SK-N-SH (cell line): ENCODE data around the gene CAMKMT. TPM values are rescaled to one million over a fixed set of nuclear protein-coding genes. Genes with fewer than 3 reads are reported as not detected.

Experiments used
- CTCF ChIA-PET: fragments of 300-600, 350-600 bp; formaldehyde crosslinking; extraction: SDS; loops from one replicate; lab custom pipeline; 2021; lab: Yijun Ruan, JAX
- POLR2A ChIA-PET: fragments of 350-600 bp; sonication (Branson Sonifier 250); formaldehyde crosslinking; extraction: SDS; loops from one replicate; lab custom pipeline; 2020; ENCODE audit warnings: antibody characterized with exemption, inconsistent platforms; lab: Yijun Ruan, JAX
- DNase-seq: peaks from one replicate; pipeline ENCODE4 v3.0.0; 2012
- H2AFZ ChIP-seq: fragments of 200-600 bp; sonication (generic); 2 replicates; pipeline ENCODE4 v1.8.1; 2016; ENCODE audit warnings: antibody characterized with exemption, mild to moderate bottlenecking, low read depth
- H3F3A ChIP-seq: fragments of 200-600 bp; sonication (generic); replicated peaks from 2 replicates; pipeline ENCODE3; 2016; ENCODE audit warnings: antibody characterized with exemption, mild to moderate bottlenecking; ENCODE audit not compliant: insufficient read depth
- H3K27ac ChIP-seq, 2 experiments: fragments of 200-500 bp in 1 of 2; fragments of 200-600 bp in 1 of 2; sonication (Bioruptor generic) in 1 of 2; sonication (generic), shearing (Covaris generic) in 1 of 2; 2 replicates each; pipeline versions ENCODE4 v1.5.1 to v1.6.1; 2014 to 2016; ENCODE audit warnings: low read depth in 2 of 2, inconsistent platforms in 1 of 2, low read length in 1 of 2, mild to moderate bottlenecking in 1 of 2, mixed read lengths in 1 of 2
- H3K27me3 ChIP-seq: fragments of 200-600 bp; sonication (generic), shearing (Covaris generic); 2 replicates; pipeline ENCODE4 v1.6.1; 2016; ENCODE audit warnings: mixed run types; ENCODE audit not compliant: insufficient read depth
- H3K36me3 ChIP-seq, 2 experiments: fragments of 200-500 bp in 1 of 2; fragments of 200-600 bp in 1 of 2; sonication (Bioruptor generic) in 1 of 2; sonication (generic) in 1 of 2; replicated peaks in 1 of 2; 2 replicates each; pipeline versions ENCODE3 to v1.5.1; 2014 to 2016; ENCODE audit warnings: low read length in 1 of 2, mild to moderate bottlenecking in 1 of 2; ENCODE audit not compliant: insufficient read depth in 2 of 2, control insufficient read depth in 1 of 2
- H3K4me1 ChIP-seq, 2 experiments: fragments of 200-500 bp in 1 of 2; fragments of 200-600 bp in 1 of 2; sonication (Bioruptor generic) in 1 of 2; sonication (generic), shearing (Covaris generic) in 1 of 2; 2 replicates each; pipeline versions ENCODE4 v1.5.1 to v1.6.1; 2014 to 2016; ENCODE audit warnings: low read depth in 1 of 2, low read length in 1 of 2, mixed run types in 1 of 2; ENCODE audit not compliant: insufficient read depth in 2 of 2, control insufficient read depth in 1 of 2
- H3K4me2 ChIP-seq: fragments of 200-600 bp; sonication (generic), shearing (Covaris generic); 2 replicates; pipeline ENCODE4 v1.6.1; 2017; ENCODE audit warnings: mixed run types
- H3K4me3 ChIP-seq, 2 experiments: fragments of 200-500 bp in 1 of 2; fragments of 200-600 bp in 1 of 2; sonication (Bioruptor generic) in 1 of 2; sonication (generic), shearing (Covaris generic) in 1 of 2; 2 replicates each; pipeline versions ENCODE4 v1.5.1 to v1.8.1; 2014 to 2016; ENCODE audit warnings: low read depth in 2 of 2, inconsistent platforms in 1 of 2, low read length in 1 of 2, mild to moderate bottlenecking in 1 of 2, mixed read lengths in 1 of 2, moderate library complexity in 1 of 2
- H3K79me2 ChIP-seq: fragments of 200-600 bp; sonication (generic); 2 replicates; pipeline ENCODE4 v1.8.1; 2017; ENCODE audit warnings: mild to moderate bottlenecking; ENCODE audit not compliant: insufficient read depth
- H3K9ac ChIP-seq: fragments of 200-600 bp; sonication (generic); 2 replicates; pipeline ENCODE4 v1.6.1; 2017; ENCODE audit warnings: mixed run types
- H3K9me2 ChIP-seq: fragments of 200-600 bp; sonication (generic); 2 replicates; pipeline ENCODE4 v1.6.1; 2017; ENCODE audit warnings: mixed run types
- H3K9me3 ChIP-seq: fragments of 200-600 bp; sonication (generic); 2 replicates; pipeline ENCODE4 v1.6.1; 2017; ENCODE audit warnings: mixed run types, mild to moderate bottlenecking, moderate library complexity
- H4K20me1 ChIP-seq: fragments of 200-600 bp; sonication (generic); 2 replicates; pipeline ENCODE4 v1.6.1; 2017; ENCODE audit warnings: mild to moderate bottlenecking, mixed run types; ENCODE audit not compliant: insufficient read depth
- ELF1 ChIP-seq: IDR thresholded peaks from 2 replicates; pipeline ENCODE4 v1.4.0; 2012
- EP300 ChIP-seq, 2 experiments: IDR thresholded peaks; 2 replicates each; pipeline versions ENCODE4 v1.4.0 to v1.6.1; 2012; ENCODE audit warnings: borderline replicate concordance in 1 of 2, low read depth in 1 of 2, low read length in 1 of 2
- EZH2phosphoT487 ChIP-seq: fragments of 200-600 bp; sonication (generic); IDR thresholded peaks from 2 replicates; pipeline ENCODE4 v1.6.1; 2017; ENCODE audit warnings: low read depth, mixed run types, mild to moderate bottlenecking, antibody characterized with exemption, moderate library complexity, borderline replicate concordance
- FOSL2 ChIP-seq: IDR thresholded peaks from 2 replicates; pipeline ENCODE4 v1.4.0; 2012; ENCODE audit warnings: low read depth, mild to moderate bottlenecking, moderate library complexity, borderline replicate concordance
- MXI1 ChIP-seq: IDR thresholded peaks from 2 replicates; pipeline ENCODE4 v1.6.1; 2012; ENCODE audit warnings: mild to moderate bottlenecking, low read depth, low read length, improper control_type of control experiment
- NFIC ChIP-seq: IDR thresholded peaks from 2 replicates; pipeline ENCODE4 v1.4.0; 2012; ENCODE audit warnings: borderline replicate concordance
- RAD21 ChIP-seq: IDR thresholded peaks from 2 replicates; pipeline ENCODE4 v1.6.1; 2012; ENCODE audit warnings: mild to moderate bottlenecking, low read length
- RCOR1 ChIP-seq: fragments of 150-350 bp; IDR thresholded peaks from 2 replicates; pipeline ENCODE4 v1.6.1; 2017; ENCODE audit warnings: antibody characterized with exemption, low read length
- RFX5 ChIP-seq: IDR thresholded peaks from 2 replicates; pipeline ENCODE4 v1.6.1; 2012; ENCODE audit warnings: mild to moderate bottlenecking, improper control_type of control experiment, low read length
- SMC3 ChIP-seq: IDR thresholded peaks from 2 replicates; pipeline ENCODE4 v1.6.1; 2012; ENCODE audit warnings: low read depth, low read length, improper control_type of control experiment
- WGBS: methylation state at CpG from one replicate; pipeline ENCODE4 v1.1.6; 2017; ENCODE audit warnings: low lambda C conversion rate; 5-methylcytosine and 5-hydroxymethylcytosine counted together
- polyA plus RNA-seq, 3 experiments: library from polyadenylated mRNA; depleted of rRNA; stranded (reverse); fragments of >200 nt; gene quantifications; 2 replicates each; pipeline ENCODE4 v1.2.3, GENCODE V29; 2012
- TF ChIP-seq, protein P1 (sequence below): IDR thresholded peaks from 2 replicates; pipeline ENCODE4; 2012
- TF ChIP-seq, protein P2 (sequence below): fragments of 200-600 bp; sonication (generic); IDR thresholded peaks from 2 replicates; pipeline ENCODE4 v1.6.1; 2017; ENCODE audit warnings: antibody characterized with exemption, mild to moderate bottlenecking, moderate library complexity

CAMKMT gene
- polyA plus RNA-seq, 1 of the 3 experiments (the other 2 are of a cell fraction), result 5.9 TPM

DNA sequence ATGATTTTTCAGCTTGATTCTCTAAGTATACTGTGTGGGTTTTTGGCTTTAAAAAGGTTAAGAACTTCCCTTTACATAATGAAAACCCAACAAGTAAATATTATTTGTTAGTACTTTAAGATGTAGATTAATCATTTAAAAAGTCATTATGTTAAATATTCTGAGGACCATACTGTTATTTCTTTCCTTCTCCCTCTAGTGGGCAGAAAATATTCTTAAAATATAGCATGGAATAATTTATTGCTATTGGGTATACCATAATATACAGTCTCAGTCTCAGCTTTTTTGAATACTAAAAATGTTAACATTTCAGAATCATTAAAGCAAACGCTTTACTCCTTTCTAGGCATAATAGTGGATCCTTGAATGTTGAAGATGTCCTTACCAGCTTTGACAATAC is 28.1 kb downstream of the CAMKMT start:
- no peak for DNase-seq
- H3K9ac ChIP-seq, result no peak overlapping the region
- no peak overlapping the region for H3K4me3 ChIP-seq
- 62% methylated on average over 1 of the region's 1 CpG for WGBS
- POLR2A ChIA-PET, result no interaction called here
- H3K4me1 ChIP-seq, result no peaks in the 10 kb centered on the region; a peak in 1 of 4 replicates
- no peaks in the 10 kb centered on the region for H3K36me3 ChIP-seq
- H3K79me2 ChIP-seq, result no peaks in the 10 kb centered on the region
- H2AFZ ChIP-seq, result no peak overlapping the region
- no peak overlapping the region for H3K4me2 ChIP-seq
- H3K27me3 ChIP-seq, result no peaks in the 10 kb centered on the region
- H4K20me1 ChIP-seq, result no peaks in the 10 kb centered on the region
- no peak overlapping the region for H3K27ac ChIP-seq
- H3K9me2 ChIP-seq, result no peaks in the 10 kb centered on the region
- H3F3A ChIP-seq, result no peaks in the 10 kb centered on the region
- CTCF ChIA-PET, result interaction anchor here (0.6 to 20.3 kb wide), 26 partner anchors 13 to 582 kb away, joined by 3 to 299 read pairs (median 6); partner anchors contain the start of genes CAMKMT and PREPL
- no peaks in the 10 kb centered on the region for H3K9me3 ChIP-seq
- TF ChIP-seq RAD21 (0 out of 2 replicates have a peak, but pooled peaks have one; percentile 13), EZH2phosphoT487 (no peak), MXI1 (no peak), EP300 (IDR thresholded peaks at IDR 0.05; ENCODE audit: borderline replicate concordance in 1 of 2, low read depth in 1 of 2, low read length in 1 of 2) (no peak), RCOR1 (no peak), NFIC (no peak), RFX5 (no peak)
- TF ChIP-seq, protein P1, sequence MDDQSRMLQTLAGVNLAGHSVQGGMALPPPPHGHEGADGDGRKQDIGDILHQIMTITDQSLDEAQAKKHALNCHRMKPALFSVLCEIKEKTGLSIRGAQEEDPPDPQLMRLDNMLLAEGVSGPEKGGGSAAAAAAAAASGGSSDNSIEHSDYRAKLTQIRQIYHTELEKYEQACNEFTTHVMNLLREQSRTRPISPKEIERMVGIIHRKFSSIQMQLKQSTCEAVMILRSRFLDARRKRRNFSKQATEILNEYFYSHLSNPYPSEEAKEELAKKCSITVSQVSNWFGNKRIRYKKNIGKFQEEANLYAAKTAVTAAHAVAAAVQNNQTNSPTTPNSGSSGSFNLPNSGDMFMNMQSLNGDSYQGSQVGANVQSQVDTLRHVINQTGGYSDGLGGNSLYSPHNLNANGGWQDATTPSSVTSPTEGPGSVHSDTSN, result no peak
- TF ChIP-seq, protein P2, sequence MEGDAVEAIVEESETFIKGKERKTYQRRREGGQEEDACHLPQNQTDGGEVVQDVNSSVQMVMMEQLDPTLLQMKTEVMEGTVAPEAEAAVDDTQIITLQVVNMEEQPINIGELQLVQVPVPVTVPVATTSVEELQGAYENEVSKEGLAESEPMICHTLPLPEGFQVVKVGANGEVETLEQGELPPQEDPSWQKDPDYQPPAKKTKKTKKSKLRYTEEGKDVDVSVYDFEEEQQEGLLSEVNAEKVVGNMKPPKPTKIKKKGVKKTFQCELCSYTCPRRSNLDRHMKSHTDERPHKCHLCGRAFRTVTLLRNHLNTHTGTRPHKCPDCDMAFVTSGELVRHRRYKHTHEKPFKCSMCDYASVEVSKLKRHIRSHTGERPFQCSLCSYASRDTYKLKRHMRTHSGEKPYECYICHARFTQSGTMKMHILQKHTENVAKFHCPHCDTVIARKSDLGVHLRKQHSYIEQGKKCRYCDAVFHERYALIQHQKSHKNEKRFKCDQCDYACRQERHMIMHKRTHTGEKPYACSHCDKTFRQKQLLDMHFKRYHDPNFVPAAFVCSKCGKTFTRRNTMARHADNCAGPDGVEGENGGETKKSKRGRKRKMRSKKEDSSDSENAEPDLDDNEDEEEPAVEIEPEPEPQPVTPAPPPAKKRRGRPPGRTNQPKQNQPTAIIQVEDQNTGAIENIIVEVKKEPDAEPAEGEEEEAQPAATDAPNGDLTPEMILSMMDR, result peak; percentile 69

DNA sequence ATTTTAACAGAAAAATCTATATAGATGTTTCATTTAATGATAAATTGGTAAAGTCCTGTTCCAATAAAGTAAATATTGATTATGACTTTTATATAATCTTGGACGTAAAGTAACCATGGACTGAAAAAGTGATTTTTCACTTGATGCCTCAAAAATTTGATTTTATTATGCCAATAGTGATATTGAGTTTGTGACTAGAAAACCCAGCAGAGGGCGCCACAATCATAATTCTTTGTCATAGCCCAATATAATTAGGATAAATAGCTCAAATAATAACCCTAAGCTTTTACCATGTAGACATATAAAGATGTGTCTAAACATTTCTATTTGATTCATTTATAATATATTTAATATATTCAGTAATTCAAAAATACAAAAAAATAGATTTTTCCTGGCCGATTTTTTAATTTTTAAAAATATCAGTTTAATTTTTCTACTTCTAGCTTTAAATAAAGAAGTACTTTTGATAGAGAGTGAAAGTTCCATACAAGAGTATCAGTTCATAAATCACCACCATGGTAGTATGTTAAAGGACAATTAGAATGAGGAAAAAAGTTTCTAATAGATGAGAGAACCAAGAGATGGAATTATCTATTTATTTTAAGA is 30.7 kb downstream of the CAMKMT start:
- Histone ChIP-seq H3K36me3 (no peaks in the 10 kb centered on the region), H3K4me1 (peaks cover 0 to 4% of the 10 kb centered on the region in 2 experiments; a peak in 2 of 4 replicates), H3K9ac (no peak overlapping the region), H3K79me2 (no peaks in the 10 kb centered on the region), H3K4me2 (no peak overlapping the region), H3K27ac (no peak overlapping the region), H3K4me3 (peak overlapping the region in 1 of 2 experiments; percentile 24; a peak in 1 of 4 replicates), H4K20me1 (no peaks in the 10 kb centered on the region), H3F3A (no peaks in the 10 kb centered on the region), H3K9me3 (no peaks in the 10 kb centered on the region)
- POLR2A ChIA-PET, result interaction anchor here (1.0 to 1.1 kb wide), 2 partner anchors 563 to 581 kb away, joined by 3 read pairs; no protein-coding TSS in a partner anchor
- WGBS, result 14% methylated on average over 3 of the region's 3 CpGs
- peak; percentile 41 for DNase-seq
- CTCF ChIA-PET, result interaction anchor here (0.6 to 20.3 kb wide), 81 partner anchors 10 to 1181 kb away, joined by 3 to 299 read pairs (median 4); partner anchors contain the start of genes CAMKMT and PREPL
- TF ChIP-seq, protein P2, result peak; percentile 91
- TF ChIP-seq ELF1, result no peak
- peak; percentile 86 for TF ChIP-seq RAD21
- no peak for TF ChIP-seq FOSL2
- no peak; the same call in 1 of the 2 replicates for TF ChIP-seq RCOR1
- TF ChIP-seq SMC3, result peak; percentile 72
- TF ChIP-seq, all 33 proteins: peak for 3
- no peak overlapping the region for H2AFZ ChIP-seq
- no peaks in the 10 kb centered on the region for H3K9me2 ChIP-seq
- no peaks in the 10 kb centered on the region for H3K27me3 ChIP-seq
